Left renal pelvis (tissue), 4 donors: ENCODE data around the gene NEU3. TPM values are rescaled to one million over a fixed set of nuclear protein-coding genes. Genes with fewer than 3 reads are reported as not detected.
"Not testable (repeated sequence)": the region's sequence is repeated elsewhere in the genome, so short reads cannot be mapped to it uniquely, and the experiment has no call there.

ENCODE experiments used
- DNase-seq, 4 donors: peaks; one replicate each; pipeline ENCODE4 v3.0.0-alpha.2; 2013; ENCODE audit warnings: low read depth in 4 of 4, low spot score in 3 of 4
- polyA plus RNA-seq, 4 donors: library from polyadenylated mRNA; unstranded; fragments of 120-200 nt; gene quantifications; one replicate each; pipeline ENCODE4 v1.2.1, GENCODE V29; 2013; ENCODE audit not compliant: insufficient read length in 4 of 4

NEU3 gene
- polyA plus RNA-seq, 4 donors: 7.9 to 12.5 (median 10.5) TPM

- DNase-seq: no peak
Measured at GRCh38 chr11:75025561-75025960, 36.8 kb downstream of the NEU3 start.

GRCh38 chr11:75028321-75028720, 39.6 kb downstream of the NEU3 start:
- no peak for DNase-seq

GRCh38 chr11:75028724-75029123, 40.0 kb downstream of the NEU3 start:
- no peak for DNase-seq

DNA sequence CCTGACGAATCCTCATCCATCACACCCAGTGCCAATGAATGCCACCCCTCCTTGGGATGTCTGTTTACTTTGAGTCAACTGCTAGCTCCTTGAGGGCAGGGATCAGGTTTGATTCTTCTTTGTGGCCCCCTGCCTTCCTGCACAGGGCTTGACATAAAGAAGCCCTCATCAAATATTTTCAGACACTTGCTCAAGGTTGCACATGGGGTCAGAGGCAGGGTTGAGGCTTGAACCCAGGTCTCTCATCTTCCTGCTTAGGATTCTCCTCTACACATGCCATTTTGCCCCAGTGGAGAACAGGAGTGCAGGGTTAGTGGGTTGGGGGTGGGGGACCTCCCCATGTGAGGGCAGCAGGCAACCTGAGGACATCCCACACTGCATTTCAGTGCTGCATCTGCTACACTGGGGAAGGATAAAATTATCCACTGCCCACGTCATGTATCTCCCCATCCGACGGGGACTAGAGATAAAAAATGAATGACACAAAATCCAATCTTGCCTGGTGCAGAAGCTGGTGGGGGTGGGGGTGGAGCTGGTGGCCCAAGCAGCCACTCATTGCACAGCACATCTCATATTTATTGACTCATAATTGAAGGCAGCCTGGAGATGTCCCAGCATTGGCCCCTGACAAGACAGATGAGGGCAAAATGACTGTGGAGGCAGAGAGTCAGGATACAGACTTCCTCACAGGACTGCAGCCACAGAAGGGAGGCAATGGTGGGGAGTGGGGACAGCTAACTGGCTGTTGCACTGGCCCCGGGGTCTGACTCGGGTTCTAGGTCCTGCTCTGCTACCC, 41.3 kb downstream of the NEU3 start:
- DNase-seq: no peak

DNA sequence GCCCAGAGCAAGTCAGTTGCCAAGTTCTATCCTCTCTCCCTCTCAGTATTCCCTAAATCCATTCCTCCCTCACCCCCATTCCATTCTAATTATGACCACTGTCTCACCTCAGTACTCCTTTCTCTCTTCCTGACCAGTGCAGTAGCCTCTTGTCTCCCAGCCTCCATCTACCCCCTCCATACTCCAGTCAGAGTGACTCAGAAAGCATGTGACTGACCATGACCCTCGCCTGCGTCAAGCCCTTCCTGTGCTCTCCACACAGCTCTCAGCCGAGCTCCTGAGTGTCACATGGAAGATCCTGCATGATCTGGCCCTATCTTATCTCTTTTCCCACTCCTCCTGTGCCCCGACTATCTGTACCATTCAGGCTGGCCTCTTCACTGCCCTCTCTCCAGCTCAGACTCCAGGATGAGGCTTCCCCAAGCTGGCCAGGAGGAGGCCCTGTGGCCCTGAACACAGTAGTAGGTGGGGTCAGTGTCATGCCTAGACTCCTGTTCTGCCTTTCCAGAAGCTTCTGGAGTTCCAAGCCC, 42.6 kb downstream of the NEU3 start:
- DNase-seq: no peak

- DNase-seq: no peak
Measured at GRCh38 chr11:75031771-75032549, 43.2 kb downstream of the NEU3 start.

DNA sequence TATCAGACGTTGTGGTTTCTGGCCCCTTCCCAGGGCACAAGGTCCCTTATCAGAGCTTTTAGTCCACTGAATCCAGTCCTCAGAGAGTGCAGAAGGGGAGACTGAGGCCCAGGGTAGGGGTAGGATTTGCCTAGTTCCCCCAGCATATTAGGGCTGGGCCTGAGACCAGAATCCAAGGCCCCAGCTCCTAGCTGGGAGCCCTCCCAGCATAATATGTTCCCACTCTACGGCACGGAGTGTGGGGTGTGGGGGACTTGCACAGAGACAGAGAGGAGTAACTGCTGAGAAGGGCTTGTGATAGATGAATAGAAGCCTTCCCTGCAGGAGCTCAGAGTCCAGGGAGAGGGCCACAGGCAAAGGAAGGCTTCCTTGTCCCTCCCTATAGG, 43.8 kb downstream of the NEU3 start:
- no peak for DNase-seq

GRCh38 chr11:75033916-75034315, 45.2 kb downstream of the NEU3 start:
- DNase-seq: no peak

DNA sequence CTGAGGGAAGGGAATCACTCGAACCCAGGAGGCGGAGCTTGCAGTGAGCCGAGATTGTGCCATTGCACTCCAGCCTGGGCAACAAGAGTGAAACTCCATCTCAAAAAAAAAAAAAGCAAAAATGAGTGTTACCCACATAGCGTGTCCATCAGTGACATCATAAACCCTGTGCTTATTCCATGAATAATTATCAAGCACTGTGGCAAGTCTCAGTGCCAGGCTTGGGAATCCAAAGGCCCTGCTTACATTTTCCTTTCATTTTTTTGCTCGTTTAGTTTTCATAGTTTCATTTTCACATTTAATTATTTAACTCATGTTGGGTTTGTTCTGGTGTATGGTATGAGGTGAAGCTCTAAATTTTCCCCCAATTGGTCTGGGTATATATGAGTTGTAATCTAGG, 46.5 kb downstream of the NEU3 start:
- no peak for DNase-seq

DNA sequence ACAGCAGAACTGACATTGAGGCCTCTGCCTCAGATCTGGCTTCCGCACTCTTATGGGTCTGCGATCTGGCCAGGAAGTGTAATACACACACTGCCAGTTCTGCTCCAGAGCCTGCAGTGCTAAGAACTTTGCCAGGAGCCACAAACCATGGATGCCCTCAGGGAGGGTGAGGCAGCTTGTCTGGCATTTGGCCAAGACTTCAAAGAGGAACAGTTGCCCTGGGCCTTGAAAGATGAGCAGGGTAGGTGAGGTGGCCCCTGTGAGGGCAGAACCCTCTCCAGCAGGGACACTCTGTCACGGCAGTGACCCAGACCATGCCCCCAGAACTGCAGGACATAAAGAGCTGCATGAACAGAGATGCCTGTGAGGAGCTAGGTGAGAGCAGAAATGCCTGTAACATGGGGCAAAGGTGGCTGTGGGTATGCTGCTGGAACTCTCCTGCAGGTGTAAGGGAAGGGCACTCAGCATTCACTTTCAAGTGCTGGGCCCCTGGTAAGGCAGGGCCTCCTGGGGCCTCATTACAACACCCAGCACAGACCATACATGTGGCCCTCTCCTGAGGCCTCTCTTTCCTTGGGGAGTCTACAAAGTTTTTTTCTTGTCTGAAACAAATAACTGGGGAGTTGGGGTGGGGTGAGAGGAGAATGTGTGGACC, 47.3 kb downstream of the NEU3 start:
- DNase-seq: no peak

GRCh38 chr11:75040167-75040770, 51.5 kb downstream of the NEU3 start:
- DNase-seq: no peak

DNA sequence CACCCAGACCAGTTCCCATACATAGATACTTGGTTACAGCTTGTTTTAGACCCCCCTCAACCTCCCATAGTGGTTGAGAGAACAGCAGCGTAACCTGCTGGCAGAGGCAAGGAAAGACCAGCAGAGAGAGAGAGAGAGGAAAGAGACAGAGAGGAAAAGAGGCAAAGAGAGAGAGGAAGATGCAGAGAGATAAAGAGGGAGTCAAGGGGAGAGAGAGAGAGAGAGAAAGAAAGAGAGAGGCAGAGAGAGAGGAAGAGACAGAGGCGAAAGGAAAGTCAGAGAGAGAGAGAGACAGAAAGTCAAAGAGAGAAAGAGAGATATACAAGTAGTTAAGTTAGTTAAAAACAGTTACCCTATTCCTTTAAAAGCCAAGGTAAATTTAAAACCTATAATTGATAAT, 52.5 kb downstream of the NEU3 start:
- no peak for DNase-seq

- not testable (repeated sequence) for DNase-seq
Measured at GRCh38 chr11:75041821-75042220, 53.1 kb downstream of the NEU3 start.

GRCh38 chr11:75044381-75045170, 55.8 kb downstream of the NEU3 start:
- DNase-seq: not testable (repeated sequence)

- not testable (repeated sequence) for DNase-seq
Measured at GRCh38 chr11:75046668-75047067, 57.9 kb downstream of the NEU3 start.

GRCh38 chr11:75047191-75047590, 58.5 kb downstream of the NEU3 start:
- no peak for DNase-seq

GRCh38 chr11:75049501-75050266, 61.0 kb downstream of the NEU3 start:
- not testable (repeated sequence) for DNase-seq

- no peak for DNase-seq
Measured at GRCh38 chr11:75050516-75050915, 61.8 kb downstream of the NEU3 start.

- no peak for DNase-seq
Measured at GRCh38 chr11:75051043-75051442, 62.3 kb downstream of the NEU3 start.
